Pancreas (tissue), 10 donors: ENCODE results near the gene RIPOR3. TPM values are rescaled to one million over a fixed set of nuclear protein-coding genes. Genes with fewer than 3 reads are reported as not detected.
A peak's percentile ranks its signal among the peaks of the same experiment; 100 is the strongest.

Source experiments
- ATAC-seq, 4 donors: fragments of 200-7000 bp; cut with Tn5 transposase; one replicate each; pipeline versions ENCODE4 v1.8.0 to v1.9.1; 2020; ENCODE audit warnings: mild to moderate bottlenecking in 4 of 4, moderate library complexity in 4 of 4
- DNase-seq, 6 donors: peaks; one replicate each; pipeline ENCODE4 v3.0.0-alpha.2; 2020
- FAIRE-seq: peaks from 2 replicates; lab custom pipeline; 2012; peaks lifted over from hg19 to GRCh38; lab: Jason Lieb, UNC
- H3K27ac ChIP-seq, 4 donors: fragments of 200-600 bp; sonication (generic); 1 replicate in 3 of 4; 2 replicates in 1 of 4; pipeline versions ENCODE4 v1.5.0 to v1.8.0; 2020
- H3K27me3 ChIP-seq, 4 donors: fragments of 200-600 bp; one replicate each; pipeline ENCODE4 v1.8.0; 2021
- H3K36me3 ChIP-seq, 3 donors: fragments of 200-600 bp; sonication (generic) in 1 of 3; one replicate each; pipeline versions ENCODE4 v1.5.0 to v1.8.0; 2020 to 2021
- H3K4me1 ChIP-seq, 3 donors: fragments of 200-600 bp; one replicate each; pipeline ENCODE4 v1.8.0; 2021
- H3K4me3 ChIP-seq, 4 donors: fragments of 200-600 bp; sonication (generic) in 2 of 4; one replicate each; pipeline versions ENCODE4 v1.5.0 to v1.8.0; 2020 to 2021
- H3K9me3 ChIP-seq, 4 donors: fragments of 200-600 bp; one replicate each; pipeline ENCODE4 v1.8.0; 2021
- CTCF ChIP-seq, 4 donors: fragments of 200-600 bp; sonication (generic) in 3 of 4; IDR thresholded peaks; one replicate each; pipeline versions ENCODE4 v1.5.0 to v1.8.0; 2021; ENCODE audit warnings: antibody characterized with exemption in 4 of 4
- whole genome bisulfite sequencing, 2 donors: extraction: QIAGEN DNeasy Blood & Tissue Kit; methylation state at CpG; one replicate each; pipeline ENCODE4 v1.1.7; 2013; 5-methylcytosine and 5-hydroxymethylcytosine counted together
- intact Hi-C, 3 donors: fragments of 100-400 bp; cut with DNase I; formaldehyde crosslinking; loops; one replicate each; pipeline versions ENCODE4 v1.11.1 to v1.14.2; 2022
- polyA plus RNA-seq, 2 donors: library from polyadenylated mRNA; stranded (reverse); fragments of 200-250 nt; gene quantifications; one replicate each; pipeline ENCODE4 v1.2.3, GENCODE V29; 2013
- total RNA-seq, 6 donors: library from RNA; stranded (reverse); fragmentation: NEBNext Ultra II Directional in 4 of 6; extraction: Animal tissue kit (Norgen Biotek cat#: 25700) in 4 of 6; gene quantifications; one replicate each; pipeline versions ENCODE4 v1.2.1 to v1.2.4, GENCODE V29; 2021 to 2023
- donor health status: healthy with polysubstance abuse.
- donor health status: DM: no; HTN: no; CAD: no; lungs with moderate emphysema.
- donor health status: DM: no; HTN: no; CAD: no.
- donor health status: control.
- donor health status: control.
- donor health status: Bipolar disorder and iron deficiency.
- donor health status: DM: yes; HTN: yes; CAD: no.
- donor health status: DM: no; HTN: no; CAD: no.
- donor health status: DM: no; HTN: no; CAD: no.
- donor health status: DM: yes; HTN: yes; CAD: no.

Gene RIPOR3
- total and polyA plus RNA-seq, 8 donors, result 0.67 to 11.3 (median 2.1) TPM

GRCh38 chr20:50561379-50562078, 129.8 kb downstream of the RIPOR3 start:
- Histone ChIP-seq H3K4me3 (no peak overlapping the region), H3K27me3 (no peaks in the 10 kb centered on the region), H3K4me1 (no peaks in the 10 kb centered on the region), H3K9me3 (no peaks in the 10 kb centered on the region), H3K27ac (no peak overlapping the region), H3K36me3 (peaks cover 0 to 14% (median 8%) of the 10 kb centered on the region in 3 donors)
- FAIRE-seq (no peak), ATAC-seq (peak in 2 of 4 donors; percentile 42 to 63), DNase-seq (no peak)
- WGBS, 2 donors, result 92 to 93% methylated on average over 17 of the region's 17 CpGs
- TF ChIP-seq CTCF (IDR thresholded peaks at IDR 0.05), result no peak
- intact Hi-C loops, result no loop called here

- Histone ChIP-seq H3K27me3 (no peaks in the 10 kb centered on the region), H3K36me3 (peaks cover 0 to 14% (median 8%) of the 10 kb centered on the region in 3 donors), H3K4me1 (peaks cover 0 to under 1% (median 0%) of the 10 kb centered on the region in 3 donors), H3K4me3 (no peak overlapping the region), H3K9me3 (no peaks in the 10 kb centered on the region), H3K27ac (no peak overlapping the region)
- no peak for TF ChIP-seq CTCF (IDR thresholded peaks at IDR 0.05)
- no peak for ATAC-seq
- intact Hi-C loops, result no loop called here
- WGBS, 2 donors, result 82% methylated on average over 5 of the region's 5 CpGs
- DNase-seq, result no peak
- FAIRE-seq, result no peak
These were observed 130.5 kb downstream of the RIPOR3 start for GRCh38 chr20:50560867-50561266.

- 90% methylated on average over 8 of the region's 8 CpGs for WGBS, 2 donors
- Histone ChIP-seq H3K27me3 (no peaks in the 10 kb centered on the region), H3K36me3 (peaks cover 0 to 14% (median 8%) of the 10 kb centered on the region in 3 donors), H3K9me3 (no peaks in the 10 kb centered on the region), H3K4me1 (peaks cover 0 to 4% (median 0%) of the 10 kb centered on the region in 3 donors), H3K4me3 (no peak overlapping the region), H3K27ac (no peak overlapping the region)
- FAIRE-seq (no peak), DNase-seq (no peak), ATAC-seq (no peak)
- no peak for TF ChIP-seq CTCF (IDR thresholded peaks at IDR 0.05)
- intact Hi-C loops, result no loop called here
These were observed 131.3 kb downstream of the RIPOR3 start for GRCh38 chr20:50559856-50560638.

- H3K27me3 ChIP-seq, result no peaks in the 10 kb centered on the region
- peaks cover 0 to 14% (median 8%) of the 10 kb centered on the region in 3 donors for H3K36me3 ChIP-seq
- no peaks in the 10 kb centered on the region for H3K9me3 ChIP-seq
- intact Hi-C loops, result no loop called here
- DNase-seq (no peak), FAIRE-seq (no peak), ATAC-seq (no peak)
- WGBS, 2 donors, result 92 to 95% methylated on average over 6 of the region's 6 CpGs
- H3K27ac ChIP-seq, result no peak overlapping the region
- H3K4me3 ChIP-seq, result no peak overlapping the region
- TF ChIP-seq CTCF (IDR thresholded peaks at IDR 0.05), result no peak
- peaks cover 0 to 4% (median 0%) of the 10 kb centered on the region in 3 donors for H3K4me1 ChIP-seq
These were observed 132.2 kb downstream of the RIPOR3 start for GRCh38 chr20:50559149-50559548.
